Measurements from ENCODE around the gene CELSR3. TPM values are rescaled to one million over a fixed set of nuclear protein-coding genes. Genes with fewer than 3 reads are reported as not detected.

CELSR3 gene
- total and polyA plus RNA-seq, 8 donors = 0.51 to 13.9 (median 1.4) TPM

GRCh38 chr3:48595075-48595525, 67.6 kb downstream of the CELSR3 start, which contains the start of gene COL7A1:
TSS of gene COL7A1 (minus strand) at chr3:48595329. CDS start at chr3:48595159, 170 bp downstream.
- H3K27me3 ChIP-seq = no peaks in the 10 kb centered on the region
- H3K4me3 ChIP-seq = peak within 1 kb of the TSS in 1 of 4 donors; percentile 17
- 3 to 5% methylated on average over 34 to 35 of the region's 35 CpGs for WGBS, 2 donors
- intact Hi-C loops (cut with DNase I) = no loop called here
- FAIRE-seq (no peak), ATAC-seq (peak in 1 of 4 donors; percentile 26), DNase-seq (no peak)
- H3K27ac ChIP-seq = no peak within 1 kb of the TSS
- peaks cover 0 to 16% (median 10%) of the 10 kb centered on the region in 3 donors for H3K36me3 ChIP-seq
- no peak for TF ChIP-seq CTCF (IDR thresholded peaks at IDR 0.05)
- H3K4me1 ChIP-seq = no peaks in the 10 kb centered on the region
- no peaks in the 10 kb centered on the region for H3K9me3 ChIP-seq

DNA sequence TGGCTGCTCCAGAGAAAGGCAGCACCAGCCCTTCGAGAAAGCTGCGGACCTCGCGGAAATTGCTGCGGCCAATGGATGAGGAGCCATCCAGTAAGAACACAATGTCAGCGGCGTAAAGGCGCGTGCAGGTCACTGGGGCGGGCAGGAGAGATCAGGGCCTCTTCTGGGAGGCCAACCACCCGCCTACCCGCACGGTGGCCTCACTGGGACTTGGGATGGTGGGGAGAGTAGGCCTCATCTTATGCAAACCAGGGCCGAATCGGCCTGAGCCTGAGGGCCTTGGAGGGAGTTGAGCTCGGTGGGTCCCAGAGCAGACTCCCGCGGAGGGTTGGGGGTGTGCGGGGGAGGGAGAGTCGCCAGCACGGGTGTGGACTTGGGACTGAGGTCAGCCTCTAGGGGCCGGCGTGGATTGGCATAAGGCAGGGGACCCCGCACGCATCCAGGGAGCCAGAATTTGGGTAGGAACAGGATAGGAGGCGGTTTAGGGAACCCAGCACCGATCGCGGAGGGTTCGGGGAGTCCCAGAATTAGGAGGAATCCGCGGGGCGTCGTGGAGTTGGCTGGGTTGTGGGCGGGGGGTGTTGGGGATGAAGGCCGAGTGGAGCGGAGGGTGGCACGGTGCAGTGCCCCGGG, 68.2 kb downstream of the CELSR3 start:
- Histone ChIP-seq H3K4me3 (peak overlapping the region in 1 of 4 donors; percentile 17), H3K4me1 (no peaks in the 10 kb centered on the region), H3K27ac (no peak overlapping the region), H3K9me3 (no peaks in the 10 kb centered on the region), H3K36me3 (peaks cover 0 to 10% (median 4%) of the 10 kb centered on the region in 3 donors), H3K27me3 (no peaks in the 10 kb centered on the region)
- 35 to 41% methylated on average over 32 to 39 of the region's 39 CpGs for WGBS, 2 donors
- no peak for FAIRE-seq
- no peak for TF ChIP-seq CTCF (IDR thresholded peaks at IDR 0.05)
- no peak for ATAC-seq
- intact Hi-C loops (cut with DNase I) = no loop called here
- DNase-seq = peak in 1 of 6 donors; percentile 63

GRCh38 chr3:48593337-48593736, 69.3 kb downstream of the CELSR3 start:
- Histone ChIP-seq H3K36me3 (no peaks in the 10 kb centered on the region), H3K9me3 (no peaks in the 10 kb centered on the region), H3K4me3 (no peak overlapping the region), H3K4me1 (no peaks in the 10 kb centered on the region), H3K27ac (no peak overlapping the region), H3K27me3 (no peaks in the 10 kb centered on the region)
- ATAC-seq (no peak), DNase-seq (peak in 1 of 6 donors; percentile 39), FAIRE-seq (no peak)
- intact Hi-C loops (cut with DNase I) = no loop called here
- no peak for TF ChIP-seq CTCF (IDR thresholded peaks at IDR 0.05)
- WGBS, 2 donors = 81 to 83% methylated on average over 9 of the region's 9 CpGs

DNA sequence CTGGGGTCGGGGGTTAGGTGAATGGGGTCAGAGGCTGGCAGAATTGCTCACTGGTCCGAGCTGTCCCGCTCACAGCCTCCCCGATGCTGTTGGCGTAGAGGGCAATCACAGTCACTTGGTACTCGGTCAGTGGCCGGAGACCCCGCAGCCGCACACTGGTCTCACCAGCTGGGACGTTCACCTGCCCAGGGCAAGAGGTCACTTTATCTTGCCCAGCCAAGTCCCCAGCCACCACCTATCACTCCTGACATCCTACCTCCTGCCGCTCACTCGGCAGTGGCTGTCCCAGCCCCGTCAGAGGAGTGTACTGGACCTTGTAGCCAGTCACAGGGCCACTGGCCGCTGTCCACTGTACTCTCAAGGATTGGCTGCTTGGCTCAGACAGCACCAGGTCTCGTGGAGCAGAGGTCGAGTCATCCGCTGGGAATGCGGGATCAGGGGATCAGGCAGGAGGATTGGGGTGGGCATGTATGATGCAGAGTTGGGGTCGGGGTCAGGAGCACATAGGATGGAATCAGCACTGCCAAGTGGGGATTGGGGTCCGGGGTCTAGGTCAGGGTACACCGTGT, 70.1 kb downstream of the CELSR3 start:
- Histone ChIP-seq H3K4me1 (no peaks in the 10 kb centered on the region), H3K36me3 (no peaks in the 10 kb centered on the region), H3K9me3 (no peaks in the 10 kb centered on the region), H3K4me3 (no peak overlapping the region), H3K27ac (no peak overlapping the region), H3K27me3 (no peaks in the 10 kb centered on the region)
- FAIRE-seq (no peak), ATAC-seq (no peak), DNase-seq (peak in 1 of 6 donors; percentile 54)
- TF ChIP-seq CTCF (IDR thresholded peaks at IDR 0.05) = no peak
- intact Hi-C loops (cut with DNase I) = no loop called here
- 79 to 86% methylated on average over 21 of the region's 21 CpGs for WGBS, 2 donors
